Measurements from ENCODE around the gene CDADC1. TPM values are rescaled to one million over a fixed set of nuclear protein-coding genes. Genes with fewer than 3 reads are reported as not detected.

The CDADC1 gene
- total RNA-seq, 1 experiment from 2014 or later: 17.6 TPM

DNA sequence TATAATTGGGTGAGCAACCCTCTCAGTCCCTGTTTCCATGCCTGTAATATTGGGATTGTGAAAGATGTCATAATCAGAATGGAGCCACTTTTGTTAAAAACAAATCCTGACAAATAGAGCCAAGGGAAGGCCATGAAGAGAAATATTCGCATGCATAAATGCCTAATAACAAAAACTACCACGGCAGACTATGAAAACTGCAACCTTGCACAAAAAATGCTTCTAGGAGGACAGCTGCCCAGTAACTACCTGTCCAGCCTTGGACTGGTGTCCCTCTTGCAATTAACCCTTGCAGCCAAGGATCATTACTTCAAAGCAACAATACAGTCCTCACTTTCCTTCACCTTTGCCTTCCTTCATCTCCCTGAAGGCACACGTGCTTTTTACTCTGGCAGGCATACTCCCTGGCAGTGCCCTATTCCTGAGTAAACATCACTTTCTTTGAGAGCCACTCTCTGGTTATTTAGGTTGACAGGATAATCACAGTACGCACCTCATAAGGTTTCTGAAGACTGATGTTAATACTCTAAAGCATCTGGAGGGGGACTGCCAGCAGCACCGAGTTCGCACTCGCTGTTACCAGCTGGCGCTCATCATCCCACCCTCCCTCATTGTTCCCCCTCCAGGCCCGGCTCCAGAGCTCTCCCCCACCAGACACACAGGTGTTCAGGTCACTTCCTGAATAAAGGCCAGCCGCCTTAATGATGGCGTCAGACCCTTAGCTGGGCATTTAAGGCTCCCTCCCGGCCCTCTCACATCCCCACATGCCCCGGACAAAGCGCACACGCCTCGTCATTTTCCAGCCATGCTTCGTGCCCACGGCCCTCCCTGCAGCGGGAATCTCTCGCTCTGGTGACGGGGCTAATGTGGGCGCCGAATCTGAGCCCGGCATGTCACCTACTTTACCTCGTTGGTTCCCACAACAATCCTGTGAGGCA lies 57.3 kb downstream of the CDADC1 start:
- no peak overlapping the region for H3K9ac ChIP-seq (ENCODE audit: low read length)
- H3K4me1 ChIP-seq (ENCODE audit: insufficient read depth, low read length): peaks cover 6% of the 10 kb centered on the region; the same call in 1 of the 2 replicates
- TF ChIP-seq EZH2phosphoT487 (IDR thresholded peaks at IDR 0.05; ENCODE audit: borderline replicate concordance, low read length) (no peak), EZH2 (IDR thresholded peaks at IDR 0.05; ENCODE audit: low read length, unreplicated experiment) (no peak)
- TF ChIP-seq, protein P1, sequence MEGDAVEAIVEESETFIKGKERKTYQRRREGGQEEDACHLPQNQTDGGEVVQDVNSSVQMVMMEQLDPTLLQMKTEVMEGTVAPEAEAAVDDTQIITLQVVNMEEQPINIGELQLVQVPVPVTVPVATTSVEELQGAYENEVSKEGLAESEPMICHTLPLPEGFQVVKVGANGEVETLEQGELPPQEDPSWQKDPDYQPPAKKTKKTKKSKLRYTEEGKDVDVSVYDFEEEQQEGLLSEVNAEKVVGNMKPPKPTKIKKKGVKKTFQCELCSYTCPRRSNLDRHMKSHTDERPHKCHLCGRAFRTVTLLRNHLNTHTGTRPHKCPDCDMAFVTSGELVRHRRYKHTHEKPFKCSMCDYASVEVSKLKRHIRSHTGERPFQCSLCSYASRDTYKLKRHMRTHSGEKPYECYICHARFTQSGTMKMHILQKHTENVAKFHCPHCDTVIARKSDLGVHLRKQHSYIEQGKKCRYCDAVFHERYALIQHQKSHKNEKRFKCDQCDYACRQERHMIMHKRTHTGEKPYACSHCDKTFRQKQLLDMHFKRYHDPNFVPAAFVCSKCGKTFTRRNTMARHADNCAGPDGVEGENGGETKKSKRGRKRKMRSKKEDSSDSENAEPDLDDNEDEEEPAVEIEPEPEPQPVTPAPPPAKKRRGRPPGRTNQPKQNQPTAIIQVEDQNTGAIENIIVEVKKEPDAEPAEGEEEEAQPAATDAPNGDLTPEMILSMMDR (conservative IDR thresholded peaks at IDR 0.05; ENCODE audit: low read depth, low read length): no peak
- ChIA-PET CTCF (no interaction called here), POLR2A (ENCODE audit: unreplicated experiment) (no interaction called here)
- no TSS peak for BruUV-seq (replicated peaks)
- H3F3A ChIP-seq (ENCODE audit: low read length, unreplicated experiment): no peaks in the 10 kb centered on the region
- H3K9me2 ChIP-seq (replicated peaks; ENCODE audit: low read length): no peaks in the 10 kb centered on the region
- H3K9me3 ChIP-seq (ENCODE audit: low read length): no peaks in the 10 kb centered on the region
- H3K27me3 ChIP-seq (ENCODE audit: low read length): no peaks in the 10 kb centered on the region
- intact Hi-C loops (cut with micrococcal nuclease): no loop called here
- H2AFZ ChIP-seq (ENCODE audit: low read length): no peak overlapping the region
- no peaks in the 10 kb centered on the region for H4K20me1 ChIP-seq (ENCODE audit: low read length)
- H3K36me3 ChIP-seq (ENCODE audit: low read depth, low read length): no peaks in the 10 kb centered on the region
- H3K27ac ChIP-seq (ENCODE audit: low read length): no peak overlapping the region
- no peak for DNase-seq
- no peak for ATAC-seq
- no peak overlapping the region for H3K4me2 ChIP-seq (ENCODE audit: low read length)
- no peak overlapping the region for H3K4me3 ChIP-seq (ENCODE audit: low read length)
- H3K79me2 ChIP-seq (ENCODE audit: low read length): no peaks in the 10 kb centered on the region

DNA sequence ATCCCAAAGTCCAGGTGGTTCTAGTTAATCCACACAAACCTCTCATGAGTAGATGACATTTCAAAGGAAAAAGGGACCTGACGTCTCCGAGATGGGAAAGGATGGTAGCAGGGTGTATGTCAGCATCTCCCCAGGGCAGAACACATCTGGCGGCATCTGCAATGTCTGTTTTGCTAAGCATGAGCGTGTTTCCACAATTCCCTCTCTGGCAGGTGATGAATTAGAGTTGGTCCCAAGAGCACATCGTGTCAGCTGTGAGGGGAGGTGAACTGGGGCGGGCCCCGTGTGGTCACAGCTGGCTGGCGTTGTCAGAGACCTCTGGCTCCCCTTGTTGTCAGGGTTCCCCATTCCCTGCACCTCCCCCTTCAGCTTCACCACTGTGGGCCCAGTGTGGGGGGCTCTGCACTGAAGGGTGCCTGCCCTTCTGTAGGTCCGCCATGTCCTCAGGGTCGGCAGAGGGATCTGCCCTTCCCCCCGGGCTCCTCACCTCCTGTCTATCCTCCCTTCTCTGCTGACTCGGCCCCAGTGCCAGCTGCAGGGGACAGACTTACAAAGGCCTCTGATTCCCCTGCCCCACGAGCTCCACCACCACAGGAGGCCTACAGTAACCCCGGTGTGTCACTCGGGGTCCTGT lies 58.2 kb downstream of the CDADC1 start:
- no peak overlapping the region for H3K4me2 ChIP-seq (ENCODE audit: low read length)
- no peak for ATAC-seq
- TF ChIP-seq EZH2phosphoT487 (IDR thresholded peaks at IDR 0.05; ENCODE audit: borderline replicate concordance, low read length) (no peak), EZH2 (IDR thresholded peaks at IDR 0.05; ENCODE audit: low read length, unreplicated experiment) (no peak)
- TF ChIP-seq, protein P1 (conservative IDR thresholded peaks at IDR 0.05; ENCODE audit: low read depth, low read length): no peak
- intact Hi-C loops (cut with micrococcal nuclease): no loop called here
- H4K20me1 ChIP-seq (ENCODE audit: low read length): no peaks in the 10 kb centered on the region
- BruUV-seq (replicated peaks): no TSS peak
- peaks cover 6% of the 10 kb centered on the region; the same call in 1 of the 2 replicates for H3K4me1 ChIP-seq (ENCODE audit: insufficient read depth, low read length)
- no peaks in the 10 kb centered on the region for H3K79me2 ChIP-seq (ENCODE audit: low read length)
- H3K9me2 ChIP-seq (replicated peaks; ENCODE audit: low read length): no peaks in the 10 kb centered on the region
- no peaks in the 10 kb centered on the region for H3K27me3 ChIP-seq (ENCODE audit: low read length)
- DNase-seq: no peak
- H3K9me3 ChIP-seq (ENCODE audit: low read length): no peaks in the 10 kb centered on the region
- no peak overlapping the region for H3K9ac ChIP-seq (ENCODE audit: low read length)
- CTCF ChIA-PET: no interaction called here
- no peak overlapping the region for H3K27ac ChIP-seq (ENCODE audit: low read length)
- POLR2A ChIA-PET (ENCODE audit: unreplicated experiment): no interaction called here
- H3K36me3 ChIP-seq (ENCODE audit: low read depth, low read length): no peaks in the 10 kb centered on the region
- H2AFZ ChIP-seq (ENCODE audit: low read length): no peak overlapping the region
- no peak overlapping the region for H3K4me3 ChIP-seq (ENCODE audit: low read length)
- H3F3A ChIP-seq (ENCODE audit: low read length, unreplicated experiment): no peaks in the 10 kb centered on the region

DNA sequence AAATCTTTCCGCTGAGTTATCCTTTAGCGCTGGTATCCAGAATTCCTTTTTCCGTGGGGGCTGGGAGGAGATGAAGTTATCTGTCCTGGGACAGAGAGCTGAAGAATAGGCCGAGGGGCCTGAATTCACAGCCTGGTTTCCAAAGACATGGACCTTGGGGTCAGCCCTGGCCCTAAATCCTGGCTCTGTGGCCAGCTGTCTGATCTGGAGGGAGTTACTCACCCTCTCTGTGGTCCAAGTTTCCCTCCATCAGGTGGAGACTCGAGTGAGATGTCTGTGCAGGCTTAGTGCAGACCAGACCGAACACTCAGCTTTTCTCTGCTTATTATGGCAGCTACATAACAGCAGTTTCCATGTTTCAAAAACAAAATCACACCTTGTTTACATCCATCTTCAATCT lies 59.6 kb downstream of the CDADC1 start:
- Histone ChIP-seq H3K9me3 (ENCODE audit: low read length) (no peaks in the 10 kb centered on the region), H2AFZ (ENCODE audit: low read length) (no peak overlapping the region), H3K27me3 (ENCODE audit: low read length) (no peaks in the 10 kb centered on the region), H4K20me1 (ENCODE audit: low read length) (no peaks in the 10 kb centered on the region), H3F3A (ENCODE audit: low read length, unreplicated experiment) (no peaks in the 10 kb centered on the region), H3K4me2 (ENCODE audit: low read length) (no peak overlapping the region), H3K4me3 (ENCODE audit: low read length) (no peak overlapping the region), H3K9me2 (replicated peaks; ENCODE audit: low read length) (no peaks in the 10 kb centered on the region), H3K79me2 (ENCODE audit: low read length) (no peaks in the 10 kb centered on the region), H3K36me3 (ENCODE audit: low read depth, low read length) (no peaks in the 10 kb centered on the region), H3K4me1 (ENCODE audit: insufficient read depth, low read length) (peaks cover 6% of the 10 kb centered on the region; the same call in 1 of the 2 replicates), H3K9ac (ENCODE audit: low read length) (no peak overlapping the region), H3K27ac (ENCODE audit: low read length) (no peak overlapping the region)
- ChIA-PET CTCF (no interaction called here), POLR2A (ENCODE audit: unreplicated experiment) (no interaction called here)
- no peak for TF ChIP-seq EZH2phosphoT487 (IDR thresholded peaks at IDR 0.05; ENCODE audit: borderline replicate concordance, low read length)
- TF ChIP-seq, protein P1 (conservative IDR thresholded peaks at IDR 0.05; ENCODE audit: low read depth, low read length): no peak
- no peak for TF ChIP-seq EZH2 (IDR thresholded peaks at IDR 0.05; ENCODE audit: low read length, unreplicated experiment)
- DNase-seq (no peak), ATAC-seq (no peak)
- no TSS peak for BruUV-seq (replicated peaks)
- intact Hi-C loops (cut with micrococcal nuclease): no loop called here

Measured in PC-3 (cell line).